WI38 (cell line): ENCODE data around the gene PCDHGA12.

Experiments used
- H3K4me3 ChIP-seq: 2 replicates; pipeline ENCODE4 v1.5.1; 2011; ENCODE audit warnings: low read depth, mild to moderate bottlenecking, control low read depth, low read length
- CTCF ChIP-seq: IDR thresholded peaks from 2 replicates; pipeline ENCODE4 v1.5.1; 2012; ENCODE audit warnings: low read depth, mild to moderate bottlenecking, control low read depth, low read length

PCDHGA12 gene

GRCh38 chr5:141477044-141477575 lies 46.8 kb downstream of the PCDHGA12 start:
- TF ChIP-seq CTCF: no peak
- peak overlapping the region; percentile 73 for H3K4me3 ChIP-seq

DNA sequence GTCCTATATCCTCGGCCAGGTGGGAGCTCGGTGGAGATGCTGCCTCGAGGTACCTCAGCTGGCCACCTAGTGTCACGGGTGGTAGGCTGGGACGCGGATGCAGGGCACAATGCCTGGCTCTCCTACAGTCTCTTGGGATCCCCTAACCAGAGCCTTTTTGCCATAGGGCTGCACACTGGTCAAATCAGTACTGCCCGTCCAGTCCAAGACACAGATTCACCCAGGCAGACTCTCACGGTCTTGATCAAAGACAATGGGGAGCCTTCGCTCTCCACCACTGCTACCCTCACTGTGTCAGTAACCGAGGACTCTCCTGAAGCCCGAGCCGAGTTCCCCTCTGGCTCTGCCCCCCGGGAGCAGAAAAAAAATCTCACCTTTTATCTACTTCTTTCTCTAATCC lies 47.5 kb downstream of the PCDHGA12 start:
- peak overlapping the region; percentile 73 for H3K4me3 ChIP-seq

GRCh38 chr5:141478321-141478945 lies 48.1 kb downstream of the PCDHGA12 start:
- peak overlapping the region; percentile 73 for H3K4me3 ChIP-seq
- TF ChIP-seq CTCF: peak; percentile 18; the same call in 1 of the 2 replicates

More for the DNA sequence above, 47.5 kb downstream of the PCDHGA12 start:
- no peak for TF ChIP-seq CTCF

DNA sequence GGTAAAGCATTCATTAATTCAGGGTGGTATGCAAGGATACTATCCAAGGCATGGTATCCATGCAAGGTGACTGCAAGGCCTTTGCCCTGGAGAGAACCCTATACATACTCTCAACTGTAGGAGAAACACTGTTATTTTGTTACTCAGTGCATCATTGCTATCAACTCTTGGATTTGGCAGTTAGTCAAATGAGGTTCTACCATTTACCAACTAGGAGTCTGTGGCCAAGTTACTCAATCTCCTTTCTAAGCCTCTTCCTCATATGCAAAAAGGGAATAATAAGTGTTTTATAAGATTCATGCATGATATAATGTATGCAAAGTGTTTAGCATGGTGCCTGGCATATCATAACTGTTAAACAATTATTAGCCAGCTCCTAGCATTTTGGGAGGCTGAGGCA lies 49.5 kb downstream of the PCDHGA12 start:
- H3K4me3 ChIP-seq: no peak overlapping the region
- TF ChIP-seq CTCF: no peak
